GM23338 (cell line): ENCODE measurements around the gene SYNE2. TPM values are rescaled to one million over a fixed set of nuclear protein-coding genes. Genes with fewer than 3 reads are reported as not detected.

Source experiments
- ATAC-seq: fragments of 200-7000 bp; cut with Tn5 transposase; 3 replicates; pipeline ENCODE4 v1.9.1; 2020
- DNase-seq: peaks from one replicate; pipeline ENCODE4 v3.0.0-alpha.2; 2015; ENCODE audit warnings: low spot score
- H2AFZ ChIP-seq: fragments of 200-600 bp; sonication (generic); 2 replicates; pipeline ENCODE4 v1.8.0; 2016; ENCODE audit warnings: antibody characterized with exemption, mild to moderate bottlenecking, moderate library complexity
- H3F3A ChIP-seq: fragments of 200-600 bp; sonication (generic); replicated peaks from 2 replicates; pipeline ENCODE4 v1.8.0; 2017; ENCODE audit warnings: antibody characterized with exemption, mixed run types, low read depth
- H3K27ac ChIP-seq: fragments of 200-600 bp; sonication (generic); 2 replicates; pipeline ENCODE4 v1.6.1; 2016; ENCODE audit warnings: low read depth
- H3K27me3 ChIP-seq: fragments of 200-600 bp; sonication (generic); 2 replicates; pipeline ENCODE4 v1.8.0; 2016; ENCODE audit warnings: mild to moderate bottlenecking, mixed run types, moderate library complexity; ENCODE audit not compliant: insufficient read depth
- H3K36me3 ChIP-seq: fragments of 200-600 bp; sonication (generic); 2 replicates; pipeline ENCODE4 v1.8.0; 2016; ENCODE audit warnings: mild to moderate bottlenecking; ENCODE audit not compliant: insufficient read depth
- H3K4me1 ChIP-seq: fragments of 200-600 bp; sonication (generic); 2 replicates; pipeline ENCODE4 v1.8.0; 2016; ENCODE audit warnings: mild to moderate bottlenecking, moderate library complexity; ENCODE audit not compliant: insufficient read depth
- H3K4me2 ChIP-seq: fragments of 200-600 bp; sonication (generic); 2 replicates; pipeline ENCODE4 v1.7.1; 2017; ENCODE audit warnings: mixed run types
- H3K4me3 ChIP-seq: fragments of 200-600 bp; sonication (generic); 2 replicates; pipeline ENCODE4 v1.6.1; 2016; ENCODE audit warnings: mixed run types
- H3K79me2 ChIP-seq: fragments of 200-600 bp; sonication (generic); replicated peaks from 2 replicates; pipeline ENCODE4 v1.8.0; 2017; ENCODE audit warnings: mild to moderate bottlenecking; ENCODE audit not compliant: insufficient read depth
- H3K9me2 ChIP-seq: fragments of 200-600 bp; sonication (generic); 2 replicates; pipeline ENCODE4 v1.8.0; 2017; ENCODE audit not compliant: insufficient read depth
- H4K20me1 ChIP-seq: fragments of 200-600 bp; sonication (generic); replicated peaks from 2 replicates; pipeline ENCODE4 v1.8.0; 2017; ENCODE audit warnings: mild to moderate bottlenecking; ENCODE audit not compliant: insufficient read depth
- H3K27ac Mint-ChIP-seq: 2 replicates; pipeline ENCODE4 v1.8.0; 2020; ENCODE audit warnings: inconsistent platforms, mild to moderate bottlenecking, moderate library complexity, mixed read lengths
- H3K27me3 Mint-ChIP-seq: 3 replicates; pipeline ENCODE4 v1.8.0; 2022; ENCODE audit warnings: low read depth, mild to moderate bottlenecking, moderate library complexity, mixed read lengths, inconsistent platforms; ENCODE audit not compliant: insufficient read depth, poor library complexity
- H3K36me3 Mint-ChIP-seq: 3 replicates; pipeline ENCODE4 v1.8.0; 2021; ENCODE audit warnings: low read depth, mild to moderate bottlenecking, inconsistent platforms, moderate library complexity, mixed read lengths
- H3K4me1 Mint-ChIP-seq: 3 replicates; pipeline ENCODE4 v1.8.0; 2020; ENCODE audit warnings: mild to moderate bottlenecking, inconsistent platforms, mixed read lengths
- H3K4me3 Mint-ChIP-seq: 3 replicates; pipeline ENCODE4 v1.8.0; 2021; ENCODE audit warnings: moderate library complexity, mild to moderate bottlenecking, inconsistent platforms, mixed read lengths
- H3K9me3 Mint-ChIP-seq: 3 replicates; pipeline ENCODE4 v1.8.0; 2020; ENCODE audit warnings: moderate library complexity, mild to moderate bottlenecking, inconsistent platforms, mixed read lengths
- CREB1 ChIP-seq: fragments of 250-450 bp; sonication (Bioruptor Pico); IDR thresholded peaks from 2 replicates; pipeline ENCODE4 v1.5.0; 2020; ENCODE audit warnings: low read depth, mild to moderate bottlenecking, moderate library complexity
- EZH2 ChIP-seq: fragments of 200-600 bp; sonication (generic); IDR thresholded peaks from one replicate; pipeline ENCODE4 v1.8.0; 2017; ENCODE audit warnings: antibody characterized with exemption, mild to moderate bottlenecking, low read depth; ENCODE audit not compliant: unreplicated experiment
- EZH2phosphoT487 ChIP-seq: fragments of 200-600 bp; sonication (generic); IDR thresholded peaks from one replicate; pipeline ENCODE4 v1.8.1; 2018; ENCODE audit warnings: antibody characterized with exemption; ENCODE audit not compliant: unreplicated experiment
- JUNB ChIP-seq: IDR thresholded peaks from one replicate; pipeline ENCODE4 v1.6.1; 2016; ENCODE audit warnings: antibody characterized with exemption; ENCODE audit not compliant: unreplicated experiment
- NANOG ChIP-seq: IDR thresholded peaks from 2 replicates; pipeline ENCODE4 v1.6.1; 2016; ENCODE audit warnings: antibody characterized with exemption, borderline replicate concordance
- POLR2AphosphoS5 ChIP-seq: IDR thresholded peaks from 2 replicates; pipeline ENCODE4 v1.6.1; 2016; ENCODE audit warnings: antibody characterized with exemption, low read depth
- REST ChIP-seq: IDR thresholded peaks from one replicate; pipeline ENCODE4 v1.6.1; 2018; ENCODE audit warnings: antibody characterized with exemption; ENCODE audit not compliant: unreplicated experiment
- STAT1 ChIP-seq: IDR thresholded peaks from one replicate; pipeline ENCODE4 v1.6.1; 2016; ENCODE audit warnings: antibody characterized with exemption; ENCODE audit not compliant: unreplicated experiment
- ZNF331 ChIP-seq: fragments of 250-450 bp; sonication (Bioruptor Pico); IDR thresholded peaks from 2 replicates; pipeline ENCODE4 v1.5.0; 2020; ENCODE audit warnings: low read depth, mild to moderate bottlenecking, moderate library complexity
- polyA plus RNA-seq: library from polyadenylated mRNA; unstranded; fragments of >200 nt; fragmentation: Nextera tagmentation; extraction: Ambion mirVana; gene quantifications from 2 replicates; pipeline ENCODE4 v1.2.1, GENCODE V29; 2016
- total RNA-seq: library from RNA; depleted of rRNA; stranded (reverse); fragments of >200 nt; shearing (Covaris generic); gene quantifications from 2 replicates; pipeline ENCODE4 v1.2.3, GENCODE V29; 2014

Gene SYNE2
- total and polyA plus RNA-seq, 2 experiments from 2014 or later, result 34.3 to 86.5 TPM

- Histone ChIP-seq H3K4me2 (no peak overlapping the region), H3K4me3 (no peak overlapping the region), H2AFZ (no peak overlapping the region), H4K20me1 (no peaks in the 10 kb centered on the region), H3K4me1 (peaks cover 13% of the 10 kb centered on the region), H3K27me3 (no peaks in the 10 kb centered on the region), H3K27ac (no peak overlapping the region), H3K36me3 (no peaks in the 10 kb centered on the region), H3K79me2 (no peaks in the 10 kb centered on the region), H3F3A (no peaks in the 10 kb centered on the region), H3K9me2 (no peaks in the 10 kb centered on the region)
- Mint-ChIP-seq H3K9me3 (no peaks in the 10 kb centered on the region), H3K27me3 (no peaks in the 10 kb centered on the region), H3K4me1 (peaks cover 16% of the 10 kb centered on the region), H3K27ac (no peak overlapping the region), H3K4me3 (no peak overlapping the region), H3K36me3 (peaks cover 10% of the 10 kb centered on the region; the same call in 2 of the 3 replicates)
- TF ChIP-seq EZH2 (no peak), ZNF331 (CRISPR knock-in tag) (no peak), JUNB (no peak), NANOG (no peak)
- ATAC-seq, result no peak
- no peak for DNase-seq
These were observed 235.8 kb downstream of the SYNE2 start for GRCh38 chr14:64088647-64088964.

- ATAC-seq, result peak; percentile 100
These were observed 237.1 kb downstream of the SYNE2 start for GRCh38 chr14:64089920-64090319.

GRCh38 chr14:64091217-64091616, 238.4 kb downstream of the SYNE2 start:
- H3F3A ChIP-seq, result no peaks in the 10 kb centered on the region
- no peak overlapping the region for H3K4me2 ChIP-seq
- no peak overlapping the region for H3K4me3 Mint-ChIP-seq
- H3K4me3 ChIP-seq, result no peak overlapping the region
- ATAC-seq, result no peak
- no peak overlapping the region for H3K27ac Mint-ChIP-seq
- peaks cover 22% of the 10 kb centered on the region for H3K4me1 Mint-ChIP-seq
- DNase-seq, result no peak
- peaks cover 4% of the 10 kb centered on the region for H3K27me3 Mint-ChIP-seq
- H3K4me1 ChIP-seq, result peaks cover 18% of the 10 kb centered on the region
- no peaks in the 10 kb centered on the region for H3K27me3 ChIP-seq
- H3K9me3 Mint-ChIP-seq, result no peaks in the 10 kb centered on the region
- no peak overlapping the region for H2AFZ ChIP-seq
- 0 out of 3 replicates have a peak, but pooled peaks cover 3% of the 10 kb centered on the region for H3K36me3 Mint-ChIP-seq
- H3K9me2 ChIP-seq, result no peaks in the 10 kb centered on the region
- no peak overlapping the region for H3K27ac ChIP-seq
- no peaks in the 10 kb centered on the region for H4K20me1 ChIP-seq
- H3K79me2 ChIP-seq, result no peaks in the 10 kb centered on the region
- no peaks in the 10 kb centered on the region for H3K36me3 ChIP-seq
- TF ChIP-seq POLR2AphosphoS5, result no peak
- TF ChIP-seq STAT1, result no peak
- no peak for TF ChIP-seq ZNF331 (CRISPR knock-in tag)
- no peak for TF ChIP-seq REST

More at GRCh38 chr14:64089920-64090319, 237.1 kb downstream of the SYNE2 start:
- H3K4me2 ChIP-seq, result peak overlapping the region; percentile 15; the same call in 1 of the 2 replicates
- H4K20me1 ChIP-seq, result no peaks in the 10 kb centered on the region
- H3K27ac Mint-ChIP-seq, result peak overlapping the region; percentile 93
- H3K4me1 Mint-ChIP-seq, result peaks cover 16% of the 10 kb centered on the region
- no peaks in the 10 kb centered on the region for H3K36me3 ChIP-seq
- H2AFZ ChIP-seq, result no peak overlapping the region
- no peak overlapping the region for H3K27ac ChIP-seq
- TF ChIP-seq NANOG (peak; percentile 31; the same call in 1 of the 2 replicates), EZH2phosphoT487 (no peak), STAT1 (no peak), CREB1 (peak; percentile 28; the same call in 1 of the 2 replicates)
- H3K79me2 ChIP-seq, result no peaks in the 10 kb centered on the region
- no peaks in the 10 kb centered on the region for H3F3A ChIP-seq
- H3K9me3 Mint-ChIP-seq, result no peaks in the 10 kb centered on the region
- peak; percentile 79 for DNase-seq
- no peak overlapping the region for H3K4me3 ChIP-seq
- no peaks in the 10 kb centered on the region for H3K27me3 ChIP-seq
- peak overlapping the region; percentile 23; the same call in 1 of the 3 replicates for H3K4me3 Mint-ChIP-seq
- H3K9me2 ChIP-seq, result no peaks in the 10 kb centered on the region
- H3K36me3 Mint-ChIP-seq, result 0 out of 3 replicates have a peak, but pooled peaks cover 3% of the 10 kb centered on the region
- no peaks in the 10 kb centered on the region for H3K27me3 Mint-ChIP-seq
- H3K4me1 ChIP-seq, result peaks cover 13% of the 10 kb centered on the region
